Activated CD8-positive, alpha-beta memory T cell treated with anti-CD3 and anti-CD28 coated beads, Interleukin-2, amount 50 U/mL, for 1 hour (primary cell): Measurements from ENCODE around the gene RABAC1.
"Not testable (repeated sequence)": the region's sequence is repeated elsewhere in the genome, so short reads cannot be mapped to it uniquely, and the experiment has no call there.

Source experiments
- DNase-seq: peaks from one replicate; pipeline ENCODE4 v3.0.0-alpha.2; 2020; ENCODE audit errors: extremely low read depth

RABAC1 gene

DNA sequence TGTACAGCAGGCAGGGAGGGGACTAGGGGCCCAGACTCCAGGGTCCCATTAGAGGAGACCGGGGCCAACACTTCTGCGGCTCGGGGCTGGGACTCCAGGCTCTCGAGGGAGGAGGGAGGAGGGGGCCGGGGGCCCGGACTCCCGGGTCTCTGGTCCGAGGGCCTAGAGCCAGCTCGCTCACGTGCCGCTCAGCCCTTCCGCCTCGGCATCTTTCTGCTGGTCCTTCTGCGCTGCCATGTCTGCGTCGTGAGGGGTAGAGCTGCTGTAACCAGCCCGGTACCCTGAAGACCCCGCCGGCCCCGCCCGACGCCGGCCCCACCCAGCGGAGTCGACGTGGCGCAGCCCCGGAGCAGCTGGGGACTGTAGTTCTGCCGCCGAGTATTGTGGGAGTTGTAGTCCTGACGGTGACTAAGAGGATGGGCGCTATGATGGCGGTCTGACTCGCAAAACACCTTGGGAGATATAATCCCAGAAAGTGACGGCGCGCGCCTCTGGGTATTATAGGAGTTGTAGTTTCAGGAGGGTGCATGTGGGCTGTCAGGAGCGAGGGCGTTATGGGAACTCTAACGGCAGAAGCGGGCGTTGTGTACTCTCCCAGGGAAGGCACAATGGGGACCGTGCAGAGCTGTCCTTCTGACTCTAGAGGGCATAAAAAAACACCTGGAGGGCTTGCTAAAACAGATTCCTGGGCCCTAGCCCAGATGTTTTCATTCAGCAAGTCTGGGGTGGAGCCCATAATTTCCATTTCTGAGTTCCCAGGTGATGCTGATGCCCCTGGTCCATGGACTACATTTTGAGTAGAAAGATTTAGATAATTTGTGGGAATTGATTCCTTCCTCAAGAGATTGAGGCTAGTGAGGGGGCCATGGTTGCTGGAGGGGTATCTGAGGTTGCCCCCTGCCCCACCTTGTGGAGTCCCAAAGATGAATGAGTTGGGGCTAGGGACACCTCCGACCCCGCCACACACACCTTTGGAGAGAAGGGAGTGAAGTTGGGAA is at the start of gene RABAC1:
Gene RABAC1, minus strand, starts transcription at position 266 of the 998 bp plus-strand sequence. Its CDS starts 29 bp downstream, at position 237.
- peak; percentile 56 for DNase-seq

DNA sequence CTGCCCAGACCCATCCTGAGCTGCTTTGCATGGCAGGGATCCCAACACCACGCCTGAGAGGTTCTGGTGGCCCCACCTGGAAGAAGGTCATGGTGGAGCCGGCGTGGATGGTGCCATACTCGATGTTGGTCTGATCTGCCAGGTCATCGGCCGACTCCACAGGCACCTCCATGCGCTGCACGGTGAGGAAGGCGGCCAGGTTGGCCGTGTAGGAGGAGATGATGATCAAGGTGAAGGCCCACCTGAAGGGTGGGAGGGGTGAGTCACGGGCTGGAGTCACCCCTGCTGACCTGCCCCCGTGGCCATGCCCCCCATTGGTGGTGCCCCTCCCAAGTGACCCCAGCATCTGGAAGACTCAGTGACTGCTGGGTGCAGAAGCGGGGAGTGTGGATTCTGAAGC is 47.4 kb upstream of the RABAC1 start:
- no peak for DNase-seq

DNA sequence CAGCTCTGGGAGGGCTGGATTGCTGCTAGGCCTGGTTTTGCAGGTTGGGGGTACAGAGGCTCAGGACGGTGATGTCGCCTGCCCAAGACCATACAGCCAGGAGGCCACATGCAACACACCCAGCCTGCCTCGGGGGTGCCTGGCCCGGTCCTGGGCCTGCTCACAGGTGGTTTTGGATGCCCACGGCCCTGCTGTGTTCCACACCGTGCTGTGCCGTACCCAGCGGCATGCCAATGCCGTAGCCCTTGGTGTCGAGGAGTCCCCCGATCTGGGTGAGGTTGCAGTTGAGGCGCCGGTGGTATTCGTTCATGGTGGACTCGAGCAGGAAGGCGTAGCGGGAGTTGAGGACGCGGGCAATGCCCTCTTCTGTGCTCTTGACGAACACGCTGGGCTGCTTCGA is 46.4 kb upstream of the RABAC1 start:
- DNase-seq: no peak

DNA sequence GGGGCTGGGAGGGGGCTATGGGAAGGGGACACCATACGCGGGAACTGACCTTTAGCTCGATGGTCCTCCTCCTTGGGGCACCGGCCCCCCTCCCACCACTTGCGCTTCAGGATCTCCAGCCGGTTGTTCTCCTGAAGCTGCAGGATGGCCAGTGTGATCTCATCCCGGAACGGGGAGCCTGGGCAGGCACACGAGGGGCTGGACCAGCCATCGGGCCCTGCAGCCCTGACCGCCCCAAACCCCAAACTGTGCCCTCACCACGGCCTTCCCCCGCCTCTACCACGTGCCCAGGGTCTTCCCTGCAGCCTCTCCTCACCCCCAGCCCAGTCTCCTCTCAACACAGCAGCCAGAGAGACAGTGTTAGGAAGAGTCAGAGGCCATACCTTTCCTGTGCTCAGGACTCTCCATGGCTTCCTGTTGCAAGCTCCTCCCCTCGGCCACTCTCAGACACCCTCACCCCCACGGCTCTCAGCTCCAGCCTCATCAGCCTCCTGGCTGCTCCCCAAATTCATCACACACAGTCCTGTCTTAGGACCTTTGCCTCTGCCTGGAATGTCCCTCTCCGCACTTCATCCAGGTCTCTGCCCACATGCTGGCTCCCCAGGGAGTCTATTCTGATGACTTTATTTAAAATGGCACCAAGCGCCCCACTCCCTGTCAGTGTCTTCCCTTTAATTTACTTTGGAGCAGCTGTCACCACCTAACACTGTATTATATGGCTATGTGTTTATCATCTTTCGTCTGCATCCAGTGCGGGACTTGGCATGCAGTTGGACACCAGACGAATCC is 44.6 kb upstream of the RABAC1 start:
- no peak for DNase-seq

GRCh38 chr19:41999878-42000208 is 40.7 kb upstream of the RABAC1 start:
- no peak for DNase-seq

GRCh38 chr19:41999071-41999877 is 40.2 kb upstream of the RABAC1 start:
- DNase-seq: no peak

DNA sequence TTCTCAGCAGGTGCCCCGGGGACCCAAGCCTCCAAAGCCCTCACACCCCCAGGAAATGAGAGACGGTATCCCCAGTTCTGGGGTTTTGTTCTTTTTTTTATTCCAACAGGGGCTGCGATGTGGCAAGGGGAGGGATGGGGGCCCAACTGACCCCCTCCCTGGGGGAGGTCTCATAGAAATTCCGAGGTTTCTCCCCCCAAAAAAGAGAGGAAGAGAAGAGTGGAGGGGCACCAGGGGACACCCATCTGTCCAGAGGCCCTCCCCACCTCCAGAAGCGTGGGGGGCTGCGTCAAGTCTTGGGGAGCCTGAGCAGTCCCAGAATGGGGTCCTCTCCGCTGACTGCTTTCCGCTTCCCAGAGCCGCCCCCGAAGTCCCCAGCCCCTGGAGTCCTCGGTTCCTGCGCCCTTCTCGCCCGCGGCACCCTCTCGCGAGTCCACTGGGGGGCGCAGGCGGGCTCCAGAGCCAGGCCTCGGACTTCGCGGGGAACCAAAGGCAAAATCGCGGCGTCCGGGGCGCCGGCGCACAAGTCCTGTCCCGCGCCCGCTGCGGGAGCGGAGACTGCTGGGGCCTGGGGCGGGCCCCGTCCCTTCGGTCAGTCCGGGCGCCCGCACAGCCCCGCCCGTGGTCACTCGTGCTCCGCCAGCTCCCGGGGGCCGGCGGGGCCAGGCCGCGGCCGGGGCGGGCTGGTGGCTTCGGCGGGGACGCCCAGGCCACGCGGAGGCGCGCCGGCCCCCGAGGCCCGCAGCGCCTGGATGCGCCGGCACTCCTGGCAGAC is 39.3 kb upstream of the RABAC1 start:
- no peak for DNase-seq

DNA sequence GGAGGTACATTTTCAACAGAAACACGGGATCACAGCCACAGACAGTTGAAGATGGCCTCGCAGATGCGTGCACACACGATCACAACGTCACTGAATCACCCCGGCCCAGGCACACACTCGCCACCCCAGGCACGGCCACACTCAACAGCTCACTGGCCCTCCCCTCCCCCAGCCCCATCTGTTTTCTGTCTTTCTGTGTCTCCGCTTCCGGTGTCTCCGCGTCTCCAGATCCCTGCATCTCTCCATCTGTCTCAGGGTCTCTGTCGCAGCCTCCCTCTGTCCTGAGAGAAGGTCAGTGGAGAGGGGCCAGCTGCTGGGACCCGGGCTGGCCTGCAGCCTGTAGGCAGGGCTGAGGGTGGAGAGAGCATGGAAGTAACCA is 38.7 kb upstream of the RABAC1 start:
- DNase-seq: no peak

GRCh38 chr19:41997121-41997850 is 38.2 kb upstream of the RABAC1 start:
- DNase-seq: no peak

GRCh38 chr19:41995959-41996797 is 37.1 kb upstream of the RABAC1 start:
- DNase-seq: no peak

- no peak for DNase-seq
Measured at GRCh38 chr19:41994994-41995958, 36.2 kb upstream of the RABAC1 start.

GRCh38 chr19:41994521-41994971 is 35.4 kb upstream of the RABAC1 start:
- DNase-seq: no peak

GRCh38 chr19:41993612-41994483 is 34.7 kb upstream of the RABAC1 start, which contains the start of gene ATP1A3:
Gene ATP1A3, minus strand, starts transcription at chr19:41994230. Its CDS starts 154 bp downstream, at chr19:41994076.
- DNase-seq: no peak

- DNase-seq: not testable (repeated sequence)
Measured at GRCh38 chr19:41991925-41992569, 32.9 kb upstream of the RABAC1 start.

- DNase-seq: no peak
Measured at GRCh38 chr19:41991025-41991424, 31.9 kb upstream of the RABAC1 start.

- no peak for DNase-seq
Measured at GRCh38 chr19:41990615-41991014, 31.5 kb upstream of the RABAC1 start.

- no peak for DNase-seq
Measured at GRCh38 chr19:41990028-41990427, 30.9 kb upstream of the RABAC1 start.
